HS-5 (cell line): Measurements from ENCODE around the gene AATF.

Experiments used
- DNase-seq: peaks from one replicate; pipeline ENCODE4 v3.0.0-alpha.2; 2012; ENCODE audit warnings: low read depth

The AATF gene

DNA sequence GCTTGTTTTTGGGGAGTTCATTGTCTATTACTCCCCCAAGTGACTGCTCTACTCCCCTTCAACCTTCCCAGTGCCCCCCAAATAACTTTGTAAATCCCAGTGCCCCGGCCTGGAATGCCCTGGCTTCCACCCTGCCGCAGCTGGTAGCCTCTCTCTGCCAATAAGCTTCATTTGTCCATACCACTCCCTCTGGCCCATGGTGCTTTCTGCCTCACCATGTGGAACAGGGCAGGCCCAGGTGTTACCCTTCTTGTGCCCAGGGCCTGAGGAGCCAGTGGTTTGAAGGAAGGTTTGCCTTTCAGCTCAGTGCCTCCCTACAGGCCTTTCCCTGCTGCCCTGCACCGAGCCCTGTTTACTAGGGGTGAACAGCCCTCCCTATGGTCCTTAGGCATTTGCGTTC is 134.2 kb downstream of the AATF start:
- no peak for DNase-seq

DNA sequence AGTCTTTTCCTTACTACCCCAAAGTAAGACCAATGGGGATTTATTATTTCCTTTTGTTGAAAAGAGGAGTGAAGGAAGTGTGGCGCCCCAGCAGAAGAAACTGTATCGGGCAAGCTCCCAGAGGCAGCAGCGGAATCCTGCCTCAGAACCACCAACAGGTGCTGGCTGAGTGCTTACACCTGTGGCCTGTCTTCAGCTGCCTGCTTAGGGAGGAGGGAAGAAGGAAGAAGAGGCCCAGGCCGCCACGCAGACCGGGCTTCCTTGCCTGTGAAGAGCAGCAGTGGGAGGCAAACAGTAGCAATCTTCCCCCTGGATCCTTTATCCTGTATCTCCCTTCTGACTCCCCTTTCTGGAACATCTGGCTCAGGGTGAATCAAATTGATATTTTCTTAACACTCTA is 134.7 kb downstream of the AATF start:
- no peak for DNase-seq

DNA sequence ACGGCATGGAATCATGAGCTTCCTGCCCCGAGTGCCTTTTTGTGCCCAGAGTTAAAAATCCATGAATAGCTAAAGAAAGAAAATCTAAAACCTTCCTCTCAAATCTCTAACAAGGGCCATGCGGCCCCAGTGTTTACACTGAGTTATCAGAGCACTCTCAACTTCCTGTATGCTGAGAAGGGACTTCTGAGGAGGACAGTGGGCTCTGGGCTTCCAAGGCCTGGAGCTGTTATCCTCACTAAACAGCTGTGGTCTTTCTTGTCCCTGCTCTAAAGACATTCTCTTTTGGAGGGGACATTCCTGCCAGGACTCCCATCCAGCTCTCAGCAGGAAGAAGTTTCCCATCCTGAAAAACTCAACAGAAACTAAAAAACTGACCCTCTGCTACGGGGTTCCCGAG is 135.6 kb downstream of the AATF start:
- no peak for DNase-seq

DNA sequence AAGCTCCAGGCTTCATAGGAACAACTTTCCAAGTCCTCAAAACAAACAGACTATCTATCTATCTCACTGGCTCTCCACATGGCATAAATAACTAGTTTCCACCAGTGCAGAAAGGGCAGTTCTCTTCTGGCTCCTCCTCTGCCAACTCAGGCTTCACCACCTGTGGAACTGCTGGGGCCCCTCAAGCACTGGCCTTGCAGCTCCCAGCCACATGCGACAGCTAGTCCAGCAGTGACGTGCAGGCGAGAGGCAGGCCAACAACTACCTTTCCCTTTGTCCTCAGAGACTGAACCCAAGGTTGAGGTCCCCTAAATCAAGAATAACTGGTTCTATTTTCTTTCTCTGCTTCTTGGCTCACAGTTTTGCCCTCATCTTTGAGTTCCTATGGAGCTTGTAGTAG is 137.6 kb downstream of the AATF start:
- DNase-seq: no peak

DNA sequence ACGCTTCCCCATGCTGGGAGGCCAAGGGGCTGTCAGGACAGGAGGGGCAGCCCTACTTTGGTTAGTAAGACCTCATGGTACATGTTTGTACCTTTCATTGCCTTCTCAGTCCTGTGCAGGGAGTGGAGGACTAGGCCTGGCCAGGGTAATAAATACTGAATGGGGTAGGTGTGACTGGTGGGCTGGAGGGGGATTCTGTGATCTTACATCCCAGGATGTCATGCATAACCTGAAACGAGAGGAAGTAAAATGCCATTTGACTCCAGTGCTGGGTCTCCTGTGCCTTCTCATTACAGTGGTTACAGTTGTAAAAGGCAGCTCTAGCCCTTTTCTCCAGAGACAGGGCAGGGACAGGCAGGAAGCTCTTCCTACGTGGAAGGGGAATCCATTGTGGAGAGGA is 138.2 kb downstream of the AATF start:
- DNase-seq: no peak

DNA sequence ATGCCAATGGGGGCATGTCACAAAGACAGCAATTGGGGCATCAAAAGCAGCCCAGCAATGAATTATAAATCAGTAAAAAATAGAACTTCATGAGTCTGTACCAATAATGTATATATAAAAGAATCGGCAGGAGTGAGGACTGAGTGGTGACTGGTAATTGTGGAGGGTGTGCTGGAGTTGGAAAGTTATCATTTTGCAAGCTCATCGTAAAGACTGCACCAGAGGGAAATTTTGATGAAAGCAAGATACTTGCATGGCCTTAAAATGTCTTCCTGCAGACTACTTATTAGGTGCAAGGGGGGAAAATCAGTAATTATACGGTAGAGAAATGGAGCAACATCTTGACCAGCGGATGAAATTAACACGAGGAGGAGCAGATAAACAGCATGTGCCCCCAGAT is 138.9 kb downstream of the AATF start:
- DNase-seq: no peak

DNA sequence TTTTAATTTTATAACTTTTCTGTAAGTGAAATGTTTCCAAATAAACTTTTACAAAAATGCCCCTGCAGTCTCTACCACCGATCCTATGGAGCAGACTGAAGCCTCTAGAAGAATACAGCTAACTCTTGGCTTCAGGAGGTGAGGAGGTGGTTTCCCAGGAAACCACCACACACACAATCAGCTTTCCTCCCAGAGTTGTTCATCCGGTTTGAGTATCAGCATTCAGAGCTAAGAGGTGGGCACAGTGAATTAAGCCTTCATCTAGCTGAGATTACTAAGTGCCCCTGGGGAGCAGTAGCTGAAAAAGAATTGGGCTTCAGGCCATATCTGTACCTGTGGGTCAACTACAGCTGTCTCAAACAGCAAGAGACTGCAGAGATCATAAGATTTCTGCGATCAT is 139.7 kb downstream of the AATF start:
- DNase-seq: no peak

DNA sequence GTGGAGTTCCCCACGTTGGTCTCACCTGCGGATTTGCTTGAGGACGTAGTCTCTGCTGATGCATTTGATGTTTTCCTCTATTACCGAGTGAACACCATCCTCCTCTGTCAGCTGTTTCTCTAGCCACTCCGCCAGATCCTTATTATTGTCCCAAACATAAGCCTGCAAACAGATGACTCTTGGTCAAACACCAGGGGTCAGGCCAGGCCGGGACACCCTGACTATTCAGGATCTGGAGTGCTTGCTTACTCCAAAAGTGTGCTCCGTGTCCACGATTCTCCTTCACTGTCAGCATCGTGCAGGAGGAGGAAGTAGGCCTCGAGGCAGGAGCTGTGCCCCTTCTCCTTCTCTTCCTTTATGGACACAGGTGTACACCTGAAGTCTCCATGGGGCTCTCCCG is 140.2 kb downstream of the AATF start:
- no peak for DNase-seq

DNA sequence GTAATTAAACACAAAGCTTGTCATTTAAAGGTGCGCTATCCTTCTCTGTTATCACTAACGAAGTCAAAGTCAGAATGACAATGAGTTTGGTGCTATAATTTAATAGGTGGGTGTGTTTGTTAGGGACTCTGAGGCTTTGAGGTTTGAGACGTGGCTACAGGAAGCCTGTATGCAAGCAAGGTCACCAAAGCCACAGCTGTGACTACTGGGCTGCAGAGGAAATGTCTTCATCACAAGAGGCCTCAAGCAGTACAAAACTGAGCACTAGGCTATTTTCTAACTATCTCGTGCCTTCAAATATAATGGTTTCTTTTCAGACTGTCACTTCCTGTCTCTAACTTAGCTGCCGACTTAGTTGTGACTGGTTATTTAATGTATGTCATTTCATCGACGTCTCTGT is 141.2 kb downstream of the AATF start:
- no peak for DNase-seq

DNA sequence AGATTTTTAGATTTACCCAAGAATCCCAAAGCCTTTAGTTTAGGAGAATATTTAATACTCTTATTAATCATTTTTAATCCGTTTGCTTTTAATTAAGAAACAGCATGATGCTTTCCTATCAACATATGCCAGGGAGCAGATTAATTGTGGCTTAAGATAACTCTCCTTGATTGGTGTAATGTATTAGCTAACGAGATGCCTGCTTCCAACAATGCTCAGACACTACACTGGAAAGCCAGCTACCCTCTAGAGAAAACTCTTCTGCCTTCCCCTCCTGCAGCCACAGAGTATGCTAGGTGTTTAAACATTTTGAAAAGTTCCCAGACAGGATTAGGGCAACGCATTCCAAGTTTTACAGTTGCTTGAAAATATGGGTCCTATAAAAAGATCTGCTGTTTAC is 142.2 kb downstream of the AATF start:
- DNase-seq: no peak

DNA sequence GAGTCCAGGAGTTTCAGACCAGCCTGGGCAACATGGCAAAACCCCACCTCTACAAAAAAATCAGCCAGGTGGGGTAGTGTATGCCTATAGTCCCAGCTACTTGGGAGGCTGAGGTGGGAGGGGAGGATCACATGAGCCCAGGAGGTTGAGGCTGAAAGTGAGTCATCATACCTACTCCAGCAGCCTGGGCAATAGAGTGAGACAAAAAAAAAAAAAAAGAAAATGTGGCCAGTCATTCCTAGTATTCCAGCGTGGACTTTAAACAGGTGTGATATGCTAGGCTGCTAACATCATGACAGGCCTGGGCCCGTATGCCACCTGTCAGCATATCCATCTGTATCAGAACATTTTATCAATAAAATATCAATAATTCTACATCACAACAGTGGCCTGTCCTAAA is 143.3 kb downstream of the AATF start:
- no peak for DNase-seq

DNA sequence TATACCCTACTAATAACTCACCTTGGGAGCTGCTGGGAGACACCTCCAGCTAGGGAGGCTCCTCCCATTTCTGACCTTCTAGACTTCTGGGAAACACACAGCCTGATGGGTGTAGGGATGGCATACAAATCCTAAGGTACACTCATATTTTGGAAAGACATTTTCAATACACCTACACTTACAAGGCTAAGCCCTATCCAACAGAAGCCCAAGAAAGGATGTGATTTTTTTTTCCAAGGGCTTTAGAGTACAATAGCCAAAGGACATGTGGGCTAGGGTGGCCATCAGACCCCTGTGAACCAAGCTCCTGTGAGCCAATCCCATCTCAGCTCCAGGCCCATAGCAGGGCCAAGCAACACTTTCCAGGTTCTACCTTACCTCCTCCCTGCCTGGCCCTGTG is 143.9 kb downstream of the AATF start:
- DNase-seq: no peak

DNA sequence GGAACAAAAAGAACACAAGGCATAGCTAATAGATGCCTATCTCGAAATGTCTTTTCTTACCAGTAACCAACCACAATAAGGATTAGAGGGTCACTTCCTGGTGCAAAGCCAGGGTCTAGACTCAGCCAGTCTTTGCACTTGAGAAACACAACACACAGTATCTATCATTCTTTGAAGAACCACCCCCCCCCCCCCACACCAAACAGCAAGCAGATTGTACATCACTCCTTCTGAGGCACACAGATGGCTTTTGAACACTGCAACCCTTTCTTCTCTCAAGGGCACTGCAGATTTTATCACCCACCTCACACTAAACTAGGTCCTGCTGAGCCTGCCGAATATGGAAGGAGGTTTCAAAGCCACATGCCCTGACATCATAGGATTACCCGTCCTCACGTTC is 145.6 kb downstream of the AATF start:
- no peak for DNase-seq

DNA sequence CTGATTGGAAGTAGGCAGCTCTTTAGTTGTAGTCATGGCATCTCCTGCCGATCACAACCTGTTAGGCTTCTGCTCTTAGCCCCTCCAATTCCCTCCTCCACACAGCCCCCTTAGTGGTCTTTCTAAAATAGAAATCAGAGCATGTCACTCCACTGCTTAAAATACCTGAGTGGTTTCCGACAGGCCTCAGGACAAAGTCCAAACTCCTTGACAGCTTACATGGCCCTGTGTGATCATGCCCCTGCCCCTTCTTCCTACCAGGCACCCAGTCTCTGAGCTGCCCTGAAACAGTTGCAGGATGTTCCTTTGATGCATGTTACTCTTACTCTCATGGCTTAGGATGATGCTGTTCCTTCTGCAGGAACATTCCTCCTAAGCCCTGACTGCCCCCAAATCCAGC is 147.3 kb downstream of the AATF start:
- DNase-seq: no peak

DNA sequence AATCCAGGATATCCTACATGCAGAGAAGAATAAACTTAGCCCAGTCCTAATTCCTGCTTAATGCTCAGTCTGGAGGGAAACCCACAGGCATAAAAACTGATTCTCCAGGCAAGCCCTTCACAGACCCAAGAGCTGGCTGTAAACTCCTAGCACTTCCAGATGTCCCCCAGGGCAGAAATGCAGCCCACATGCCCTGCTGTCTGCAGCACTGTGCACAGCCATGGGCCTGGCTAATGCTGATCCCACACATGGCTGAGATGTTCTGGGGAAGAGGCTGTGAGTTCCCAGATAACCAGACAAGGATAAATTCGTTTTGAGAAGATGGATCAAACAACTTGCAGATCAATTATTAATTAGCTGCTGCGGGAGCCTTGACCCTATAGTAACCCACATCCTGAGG is 148.4 kb downstream of the AATF start:
- DNase-seq: no peak

DNA sequence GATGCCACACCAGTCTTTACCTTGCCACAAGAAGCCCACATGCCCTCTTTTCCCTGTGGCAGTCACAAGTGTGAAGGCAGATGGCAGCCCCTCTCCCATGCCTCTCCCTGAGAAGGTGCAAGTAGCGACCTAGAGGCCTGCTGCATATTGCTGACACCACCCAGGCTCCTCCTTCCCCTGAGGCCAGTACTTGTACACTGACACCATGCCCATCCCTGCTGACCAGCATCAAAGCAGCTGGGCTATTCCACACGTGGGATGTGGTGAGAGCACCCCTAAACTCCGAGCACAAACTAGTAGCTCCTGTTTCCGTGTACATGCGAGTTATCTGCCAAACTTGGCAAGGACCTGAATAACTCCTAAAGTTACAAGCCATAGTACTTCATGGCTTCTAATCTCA is 149.4 kb downstream of the AATF start:
- no peak for DNase-seq

DNA sequence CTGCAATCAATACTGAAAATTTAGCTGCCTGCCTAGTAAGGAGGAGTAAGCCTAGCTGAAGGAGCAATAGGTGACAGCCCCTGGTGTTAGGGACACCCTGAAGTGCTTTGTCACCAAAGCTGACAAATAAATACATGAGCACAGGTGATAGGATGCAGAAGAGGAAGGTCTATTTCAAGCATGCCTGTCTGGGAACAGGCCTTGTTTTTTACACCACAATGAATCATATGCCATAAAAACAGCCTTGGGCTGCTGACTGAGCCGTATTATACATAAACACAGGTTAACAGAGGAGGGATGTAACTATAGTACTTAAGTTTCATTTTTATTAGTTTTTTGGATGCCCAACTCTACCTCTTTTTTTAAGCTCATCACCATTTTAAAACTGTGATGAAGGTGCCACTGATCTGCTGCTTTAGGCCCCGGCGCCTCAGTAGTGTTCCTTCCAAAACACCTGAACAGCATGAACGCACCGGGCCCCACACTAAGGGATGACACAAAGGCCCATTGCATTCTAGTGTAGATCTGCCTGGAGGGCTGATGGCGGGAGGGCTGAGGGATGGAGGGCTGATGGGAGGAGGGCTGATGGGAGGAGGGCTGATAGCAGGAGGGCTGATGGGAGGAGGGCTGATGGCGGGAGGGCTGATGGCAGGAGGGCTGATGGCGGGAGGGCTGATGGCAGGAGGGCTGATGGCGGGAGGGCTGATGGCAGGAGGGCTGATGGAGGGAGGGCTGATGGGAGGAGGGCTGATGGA is 150.3 kb downstream of the AATF start:
- no peak for DNase-seq

DNA sequence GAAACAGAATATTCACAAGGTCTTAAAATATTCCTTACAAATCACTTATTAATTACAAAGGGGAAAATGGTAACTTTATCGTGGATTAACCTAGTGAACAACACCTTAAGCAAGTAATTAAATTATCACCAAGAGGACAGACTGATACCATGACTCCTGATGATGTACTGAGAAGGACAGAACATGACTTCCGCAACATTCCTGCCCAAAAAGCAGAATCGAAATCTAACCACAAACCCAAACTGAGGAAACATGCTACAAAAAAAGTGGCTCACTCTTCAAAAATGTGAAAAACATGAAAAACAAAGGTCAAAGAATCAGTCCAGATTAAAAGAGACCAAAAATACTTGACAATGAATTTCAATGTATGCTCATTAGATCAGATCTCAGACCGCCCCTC is 151.5 kb downstream of the AATF start:
- no peak for DNase-seq

DNA sequence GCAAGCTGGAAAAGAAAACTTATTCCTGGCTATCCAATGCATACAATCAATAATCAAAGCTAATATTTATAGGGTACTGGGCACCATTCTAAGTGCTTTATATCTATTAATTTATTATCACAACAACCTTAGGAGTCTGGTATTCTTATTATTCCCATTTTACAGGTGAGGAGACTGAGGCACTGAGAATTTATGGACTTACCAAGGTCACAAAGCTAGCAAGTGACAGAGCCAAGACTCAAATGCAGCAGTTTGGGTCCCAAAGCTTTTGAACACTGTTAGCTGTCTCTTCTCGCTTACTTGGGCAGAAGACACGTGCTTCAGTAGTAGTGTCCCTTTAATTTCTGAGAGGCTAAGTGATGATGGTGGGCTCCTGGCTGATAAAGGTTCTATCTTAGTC is 152.6 kb downstream of the AATF start:
- no peak for DNase-seq

DNA sequence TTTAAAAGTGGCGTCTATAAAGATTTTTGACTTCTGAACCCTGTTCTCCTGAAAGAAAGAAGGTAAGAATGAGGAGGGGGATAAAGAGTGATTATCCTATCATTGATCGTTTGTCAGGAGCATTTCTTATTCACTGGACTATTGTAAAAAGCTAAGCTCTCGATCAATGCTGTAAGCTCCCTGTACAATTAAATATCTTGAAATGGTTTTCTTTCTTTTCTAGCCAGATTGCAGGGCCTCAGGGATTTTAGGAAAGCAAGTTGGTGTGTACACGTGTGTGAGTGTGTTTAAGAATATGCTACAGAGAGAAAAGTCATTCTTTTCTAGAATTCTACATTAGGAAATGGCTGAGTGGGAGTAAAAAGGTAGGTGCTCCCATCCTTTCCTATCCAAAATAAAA is 154.5 kb downstream of the AATF start:
- no peak for DNase-seq

DNA sequence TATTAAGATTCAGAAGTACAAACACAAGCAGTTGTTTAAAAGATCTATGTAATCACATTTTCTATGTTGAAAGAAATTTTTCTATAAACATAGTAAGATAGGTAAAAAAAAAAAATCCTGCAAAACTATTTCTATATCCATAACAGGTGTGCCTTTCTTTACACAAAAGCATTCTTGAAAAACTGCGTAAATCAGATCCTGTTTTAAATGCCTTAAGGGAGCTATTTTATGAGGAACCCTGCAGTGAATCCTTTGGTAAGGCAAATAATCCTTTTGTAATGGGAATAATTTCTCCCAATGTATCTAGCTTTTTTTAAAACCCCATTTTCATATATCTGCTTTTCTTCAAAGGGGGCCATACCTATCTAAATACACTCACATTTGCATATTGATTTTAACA is 157.3 kb downstream of the AATF start:
- no peak for DNase-seq
